Ascending aorta (tissue), 2 donors: Measurements from ENCODE around the gene TUBB4A. TPM values are rescaled to one million over a fixed set of nuclear protein-coding genes. Genes with fewer than 3 reads are reported as not detected.

ENCODE experiments used
- DNase-seq, 2 donors: peaks; one replicate each; pipeline ENCODE4 v3.0.0-alpha.2; 2019; ENCODE audit warnings: low spot score in 2 of 2
- H3K27ac ChIP-seq, 2 donors: fragments of 200-600 bp; sonication (generic); one replicate each; pipeline ENCODE4 v1.5.1; 2016 to 2017; ENCODE audit warnings: mild to moderate bottlenecking in 1 of 2
- H3K27me3 ChIP-seq: fragments of 200-600 bp; sonication (generic); one replicate; pipeline ENCODE4 v1.5.1; 2017
- H3K36me3 ChIP-seq, 2 donors: fragments of 200-600 bp; sonication (generic); one replicate each; pipeline ENCODE4 v1.5.1; 2016
- H3K4me1 ChIP-seq, 2 donors: fragments of 200-600 bp; sonication (generic); one replicate each; pipeline ENCODE4 v1.5.1; 2016 to 2017; ENCODE audit warnings: mild to moderate bottlenecking in 1 of 2
- H3K4me3 ChIP-seq, 2 donors: fragments of 200-600 bp; sonication (generic); one replicate each; pipeline ENCODE4 v1.5.1; 2016 to 2017; ENCODE audit warnings: mild to moderate bottlenecking in 1 of 2
- H3K9me3 ChIP-seq, 2 donors: fragments of 200-600 bp; sonication (generic); one replicate each; pipeline ENCODE4 v1.5.1; 2016
- intact Hi-C: fragments of 100-400 bp; cut with DNase I; formaldehyde crosslinking; loops from one replicate; pipeline ENCODE4 v1.15.1; 2023
- total RNA-seq: library from RNA; depleted of rRNA; stranded (reverse); fragments of >200 nt; gene quantifications from one replicate; pipeline ENCODE4 v1.1.0, GENCODE V29; 2016
- TF ChIP-seq, protein P1 (sequence below), 3 experiments: fragments of 200-600 bp in 2 of 3; fragments of 450-650 bp in 1 of 3; sonication (generic) in 2 of 3; IDR thresholded peaks; one replicate each; pipeline ENCODE4 v1.5.1; 2016 to 2019; ENCODE audit warnings: antibody characterized with exemption in 3 of 3, mild to moderate bottlenecking in 1 of 3, moderate library complexity in 1 of 3

TUBB4A gene
- total RNA-seq, 1 donor from 2014 or later: 0.75 TPM

DNA sequence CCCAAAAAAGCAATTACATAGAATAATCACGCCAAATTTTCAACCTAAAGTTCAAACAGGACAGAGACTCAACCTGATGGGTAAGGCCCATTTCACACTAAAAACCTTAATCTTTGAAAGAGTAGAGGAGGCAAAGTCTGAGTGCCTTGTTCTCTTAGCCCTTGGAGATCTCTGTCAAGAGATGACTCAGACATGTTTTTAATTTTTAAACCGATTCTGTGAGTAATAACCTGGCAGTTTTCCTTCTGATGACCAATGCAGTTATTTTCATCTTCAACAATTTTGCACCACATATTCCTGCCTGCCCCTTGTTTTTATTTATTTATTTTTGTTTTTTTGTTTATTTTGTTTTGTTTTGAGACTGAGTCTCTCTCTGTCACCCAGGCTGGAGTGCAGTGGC, 17.2 kb upstream of the TUBB4A start:
- peaks cover 0 to 4% of the 10 kb centered on the region in 2 donors for H3K4me1 ChIP-seq
- H3K36me3 ChIP-seq: no peaks in the 10 kb centered on the region
- H3K4me3 ChIP-seq: no peak overlapping the region
- TF ChIP-seq, protein P1, sequence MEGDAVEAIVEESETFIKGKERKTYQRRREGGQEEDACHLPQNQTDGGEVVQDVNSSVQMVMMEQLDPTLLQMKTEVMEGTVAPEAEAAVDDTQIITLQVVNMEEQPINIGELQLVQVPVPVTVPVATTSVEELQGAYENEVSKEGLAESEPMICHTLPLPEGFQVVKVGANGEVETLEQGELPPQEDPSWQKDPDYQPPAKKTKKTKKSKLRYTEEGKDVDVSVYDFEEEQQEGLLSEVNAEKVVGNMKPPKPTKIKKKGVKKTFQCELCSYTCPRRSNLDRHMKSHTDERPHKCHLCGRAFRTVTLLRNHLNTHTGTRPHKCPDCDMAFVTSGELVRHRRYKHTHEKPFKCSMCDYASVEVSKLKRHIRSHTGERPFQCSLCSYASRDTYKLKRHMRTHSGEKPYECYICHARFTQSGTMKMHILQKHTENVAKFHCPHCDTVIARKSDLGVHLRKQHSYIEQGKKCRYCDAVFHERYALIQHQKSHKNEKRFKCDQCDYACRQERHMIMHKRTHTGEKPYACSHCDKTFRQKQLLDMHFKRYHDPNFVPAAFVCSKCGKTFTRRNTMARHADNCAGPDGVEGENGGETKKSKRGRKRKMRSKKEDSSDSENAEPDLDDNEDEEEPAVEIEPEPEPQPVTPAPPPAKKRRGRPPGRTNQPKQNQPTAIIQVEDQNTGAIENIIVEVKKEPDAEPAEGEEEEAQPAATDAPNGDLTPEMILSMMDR (IDR thresholded peaks at IDR 0.05): no peak
- H3K9me3 ChIP-seq: no peaks in the 10 kb centered on the region
- no peak overlapping the region for H3K27ac ChIP-seq
- DNase-seq: no peak
- intact Hi-C loops: loop anchor here (5.0 kb wide), 2 partner anchors 218 to 343 kb away; partner anchors contain the start of genes GPR108 and TRIP10
- no peaks in the 10 kb centered on the region for H3K27me3 ChIP-seq

DNA sequence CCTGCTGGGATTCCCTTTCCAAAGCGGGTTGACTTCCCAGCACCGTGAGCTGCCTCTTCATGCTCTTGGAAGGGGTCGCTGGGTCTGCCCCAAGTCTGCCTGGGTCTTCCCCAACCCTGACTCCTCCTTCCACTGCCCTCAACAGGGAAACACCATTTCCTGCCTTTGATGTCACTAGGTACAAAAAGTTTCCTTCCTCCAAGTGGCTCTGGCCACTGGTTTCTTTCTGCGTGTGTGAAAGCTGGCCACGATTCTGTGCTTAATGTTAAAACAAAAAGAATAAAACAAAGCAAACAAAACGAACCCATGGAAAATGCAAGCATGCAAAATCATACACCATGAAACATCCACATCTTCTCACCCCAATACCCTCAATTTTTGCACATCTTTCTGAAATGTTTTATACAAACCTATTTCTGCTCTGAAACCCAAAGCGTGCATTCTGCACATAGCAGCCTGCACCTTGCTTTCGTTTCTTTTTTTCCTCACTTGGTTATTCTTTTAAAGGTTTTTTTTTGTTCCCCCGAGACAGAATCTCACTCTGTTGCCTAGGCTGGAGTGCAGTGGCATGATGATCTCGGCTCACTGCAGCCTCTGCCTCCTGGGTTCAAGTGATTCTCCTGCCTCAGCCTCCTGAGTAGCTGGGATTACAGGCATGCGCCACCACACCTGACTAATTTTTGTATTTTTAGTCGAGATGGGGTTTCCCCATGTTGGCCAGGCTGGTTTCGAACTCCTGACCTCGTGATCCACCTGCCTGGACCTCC, 16.2 kb upstream of the TUBB4A start:
- intact Hi-C loops: loop anchor here (5.0 kb wide), 2 partner anchors 219 to 344 kb away; partner anchors contain the start of genes GPR108 and TRIP10

DNA sequence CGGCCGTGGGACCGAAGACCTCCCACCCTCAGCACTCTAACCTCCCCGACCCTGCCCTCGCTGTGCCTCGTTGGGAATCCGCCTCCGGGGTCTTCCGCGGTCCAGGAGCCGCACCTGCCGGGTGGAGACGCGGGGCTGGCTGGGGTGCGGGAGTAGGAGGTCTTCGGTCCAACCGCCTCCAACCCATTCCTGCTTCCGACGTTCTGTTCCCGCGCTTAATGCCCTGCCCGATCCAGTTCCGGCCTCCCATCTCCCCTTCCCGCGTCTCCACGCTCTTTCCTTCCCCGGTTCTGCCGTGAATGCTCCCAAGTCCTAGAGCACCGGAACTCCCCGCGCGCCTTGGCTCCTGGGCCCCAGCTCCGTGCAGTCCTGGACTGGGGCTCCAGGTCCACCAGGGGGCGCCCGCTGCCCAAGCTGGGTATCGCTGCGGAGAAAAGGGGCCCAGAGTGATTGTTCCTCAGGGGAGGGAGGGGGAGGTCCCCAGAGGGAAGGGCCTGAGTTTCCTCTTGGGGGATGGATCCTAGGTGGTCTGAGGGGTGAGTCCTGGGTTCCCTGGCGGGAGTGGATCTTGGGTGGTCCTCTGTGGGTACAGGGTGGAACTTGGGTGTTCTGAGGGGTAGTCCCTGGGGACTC, 14.7 kb upstream of the TUBB4A start:
- TF ChIP-seq, protein P1 (IDR thresholded peaks at IDR 0.05): peak; percentile 85 to 98 (median 91)
- intact Hi-C loops: loop anchor here (1.0 to 5.0 kb wide), 3 partner anchors 116 to 346 kb away; partner anchors contain the start of genes GPR108 and TRIP10
- peak; percentile 31 to 90 for DNase-seq

More for the DNA sequence above, 16.2 kb upstream of the TUBB4A start:
- H3K4me1 ChIP-seq: peaks cover 0 to 4% of the 10 kb centered on the region in 2 donors
- H3K36me3 ChIP-seq: no peaks in the 10 kb centered on the region
- no peak for DNase-seq
- TF ChIP-seq, protein P1 (IDR thresholded peaks at IDR 0.05): no peak
- H3K4me3 ChIP-seq: no peak overlapping the region
- H3K9me3 ChIP-seq: no peaks in the 10 kb centered on the region
- H3K27me3 ChIP-seq: no peaks in the 10 kb centered on the region
- H3K27ac ChIP-seq: no peak overlapping the region

DNA sequence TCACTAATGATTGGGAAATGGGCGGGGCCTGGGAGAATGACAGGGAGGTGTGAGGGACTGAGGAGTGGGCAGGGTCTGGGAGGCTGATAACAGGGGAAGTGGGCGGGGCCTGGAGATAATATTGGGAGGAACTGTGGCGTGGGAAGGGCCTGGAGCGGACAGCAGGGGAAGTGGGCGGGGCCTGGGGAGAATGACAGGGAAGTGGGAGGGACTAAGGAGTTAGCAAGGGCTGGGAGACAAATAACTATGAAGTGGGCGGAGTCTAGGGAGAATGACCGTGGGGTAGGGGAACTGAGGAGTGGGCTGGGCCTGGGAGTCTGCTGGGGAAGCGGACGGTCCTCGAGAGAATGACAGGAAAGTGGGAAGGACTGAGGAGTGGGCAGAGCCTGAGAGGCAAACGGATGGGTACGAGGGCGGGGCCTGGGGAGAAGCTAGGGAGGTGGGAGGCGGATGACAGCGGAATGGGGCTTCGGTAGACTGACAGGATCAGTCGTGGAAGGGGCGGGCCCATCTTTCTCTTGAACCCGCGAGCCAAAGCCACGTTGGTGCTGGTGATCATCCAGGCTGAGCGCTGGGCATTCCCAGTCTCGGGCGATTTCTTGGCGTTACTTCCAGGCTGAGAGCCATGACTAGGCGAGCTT, 14.0 kb upstream of the TUBB4A start:
- H3K36me3 ChIP-seq: no peaks in the 10 kb centered on the region
- no peaks in the 10 kb centered on the region for H3K27me3 ChIP-seq
- TF ChIP-seq, protein P1 (IDR thresholded peaks at IDR 0.05): no peak
- intact Hi-C loops: loop anchor here (5.0 kb wide), 2 partner anchors 221 to 346 kb away; partner anchors contain the start of genes GPR108 and TRIP10
- no peaks in the 10 kb centered on the region for H3K9me3 ChIP-seq
- H3K4me3 ChIP-seq: peak overlapping the region; percentile 46 to 73
- peak; percentile 53 to 90 for DNase-seq
- peaks cover 0 to 4% of the 10 kb centered on the region in 2 donors for H3K4me1 ChIP-seq
- H3K27ac ChIP-seq: peak overlapping the region in 1 of 2 donors; percentile 53

More for the DNA sequence above, 14.7 kb upstream of the TUBB4A start:
- Histone ChIP-seq H3K9me3 (no peaks in the 10 kb centered on the region), H3K27ac (peak overlapping the region in 1 of 2 donors; percentile 53), H3K27me3 (no peaks in the 10 kb centered on the region), H3K36me3 (no peaks in the 10 kb centered on the region), H3K4me3 (peak overlapping the region; percentile 46 to 73), H3K4me1 (peaks cover 0 to 4% of the 10 kb centered on the region in 2 donors)

DNA sequence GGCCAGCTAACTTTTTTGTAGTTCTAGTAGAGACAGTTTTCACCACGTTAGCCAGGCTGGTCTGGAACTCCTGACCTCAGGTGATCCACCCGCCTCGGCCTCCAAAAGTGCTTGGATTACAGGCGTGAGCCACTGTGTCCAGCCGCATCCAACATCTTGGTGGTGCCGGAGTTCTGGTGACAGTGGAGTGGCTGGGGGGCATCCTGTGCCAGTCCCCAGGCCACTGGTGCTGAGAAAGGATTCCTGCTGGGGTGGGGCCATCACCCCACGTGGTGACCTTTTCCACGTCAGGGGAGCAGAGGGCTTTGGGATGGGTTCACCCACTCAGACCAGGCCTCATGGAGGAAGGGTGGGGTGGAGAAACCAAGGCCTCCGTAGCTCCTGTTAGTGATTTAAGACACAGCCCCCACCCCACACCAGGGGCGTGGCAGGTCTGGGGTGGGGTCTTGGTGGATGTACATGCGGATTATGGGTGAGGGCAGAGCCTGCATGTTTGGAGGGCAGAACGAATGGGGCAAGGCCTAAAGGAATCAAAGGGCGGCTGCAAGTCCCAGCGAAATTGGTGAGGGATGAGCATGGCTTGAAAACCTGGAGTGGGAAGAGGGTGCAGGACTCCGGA, 12.9 kb upstream of the TUBB4A start:
- Histone ChIP-seq H3K4me3 (no peak overlapping the region), H3K27ac (no peak overlapping the region), H3K9me3 (no peaks in the 10 kb centered on the region), H3K36me3 (no peaks in the 10 kb centered on the region), H3K27me3 (no peaks in the 10 kb centered on the region), H3K4me1 (peaks cover 0 to 4% of the 10 kb centered on the region in 2 donors)
- intact Hi-C loops: loop anchor here (5.0 kb wide), 2 partner anchors 222 to 347 kb away; partner anchors contain the start of genes GPR108 and TRIP10
- TF ChIP-seq, protein P1 (IDR thresholded peaks at IDR 0.05): no peak
- DNase-seq: no peak
